Peyer's patch (tissue), 4 donors: Measurements from ENCODE around the gene ANKMY2.

Experiments
- CTCF ChIP-seq, 6 experiments: fragments of 450-650 bp in 4 of 6; fragments of 200-600 bp in 2 of 6; sonication (generic) in 1 of 6; IDR thresholded peaks; one replicate each; pipeline ENCODE4 v1.5.1; 2017 to 2019; ENCODE audit warnings: antibody characterized with exemption in 6 of 6, mild to moderate bottlenecking in 3 of 6, moderate library complexity in 1 of 6
- POLR2A ChIP-seq, 2 donors: fragments of 450-650 bp; IDR thresholded peaks; one replicate each; pipeline ENCODE4 v1.5.1; 2017; ENCODE audit warnings: antibody characterized with exemption in 2 of 2, mild to moderate bottlenecking in 2 of 2, moderate library complexity in 2 of 2

GRCh38 chr7:16616542-16616941 is 29.0 kb downstream of the ANKMY2 start:
- TF ChIP-seq CTCF (IDR thresholded peaks at IDR 0.05) (no peak), POLR2A (IDR thresholded peaks at IDR 0.05) (no peak)
